Mucosa of stomach (tissue), 1 donor: ENCODE results near the gene EIF4E3.
A peak's percentile ranks its signal among the peaks of the same experiment; 100 is the strongest.

Experiments used
- H3K27me3 ChIP-seq: one replicate; pipeline ENCODE4 v1.7.0; 2013; ENCODE audit warnings: mild to moderate bottlenecking, low read length; ENCODE audit not compliant: control insufficient read depth, insufficient read depth
- H3K36me3 ChIP-seq: one replicate; pipeline ENCODE4 v1.7.0; 2013; ENCODE audit warnings: low read length; ENCODE audit not compliant: control insufficient read depth, insufficient read depth
- H3K4me1 ChIP-seq: one replicate; pipeline ENCODE4 v1.7.0; 2013; ENCODE audit warnings: mild to moderate bottlenecking, low read length; ENCODE audit not compliant: control insufficient read depth, insufficient read depth
- H3K4me3 ChIP-seq: one replicate; pipeline ENCODE4 v1.7.0; 2013; ENCODE audit warnings: low read length
- H3K9ac ChIP-seq: one replicate; pipeline ENCODE4 v1.7.0; 2013; ENCODE audit warnings: mild to moderate bottlenecking, low read length, moderate library complexity
- H3K9me3 ChIP-seq: one replicate; pipeline ENCODE4 v1.7.0; 2013; ENCODE audit warnings: mild to moderate bottlenecking, low read length, moderate library complexity; ENCODE audit not compliant: control insufficient read depth
- donor health status: Pancreatic carcinoma.

EIF4E3 gene

GRCh38 chr3:71721002-71721401, 4.2 kb downstream of the EIF4E3 start:
- Histone ChIP-seq H3K27me3 (no peaks in the 10 kb centered on the region), H3K9ac (no peak overlapping the region), H3K4me3 (no peak overlapping the region), H3K36me3 (no peaks in the 10 kb centered on the region), H3K9me3 (no peaks in the 10 kb centered on the region), H3K4me1 (peaks cover 11% of the 10 kb centered on the region)

GRCh38 chr3:71718072-71718471, 7.1 kb downstream of the EIF4E3 start:
- no peak overlapping the region for H3K9ac ChIP-seq
- no peaks in the 10 kb centered on the region for H3K9me3 ChIP-seq
- H3K36me3 ChIP-seq, result no peaks in the 10 kb centered on the region
- H3K4me1 ChIP-seq, result peaks cover 14% of the 10 kb centered on the region
- H3K4me3 ChIP-seq, result no peak overlapping the region
- no peaks in the 10 kb centered on the region for H3K27me3 ChIP-seq

- H3K9me3 ChIP-seq, result no peaks in the 10 kb centered on the region
- H3K27me3 ChIP-seq, result no peaks in the 10 kb centered on the region
- H3K4me3 ChIP-seq, result no peak overlapping the region
- peaks cover 14% of the 10 kb centered on the region for H3K4me1 ChIP-seq
- no peaks in the 10 kb centered on the region for H3K36me3 ChIP-seq
- no peak overlapping the region for H3K9ac ChIP-seq
Measured at GRCh38 chr3:71714595-71714994, 10.6 kb downstream of the EIF4E3 start.

- no peak overlapping the region for H3K4me3 ChIP-seq
- no peaks in the 10 kb centered on the region for H3K9me3 ChIP-seq
- no peaks in the 10 kb centered on the region for H3K27me3 ChIP-seq
- peaks cover 14% of the 10 kb centered on the region for H3K4me1 ChIP-seq
- H3K36me3 ChIP-seq, result no peaks in the 10 kb centered on the region
- H3K9ac ChIP-seq, result peak overlapping the region; percentile 18
Measured at GRCh38 chr3:71713041-71713440, 12.2 kb downstream of the EIF4E3 start.

- Histone ChIP-seq H3K9ac (no peak overlapping the region), H3K36me3 (no peaks in the 10 kb centered on the region)
Measured at GRCh38 chr3:71710906-71711494, 14.2 kb downstream of the EIF4E3 start.

GRCh38 chr3:71709908-71710511, 15.2 kb downstream of the EIF4E3 start:
- H3K27me3 ChIP-seq, result no peaks in the 10 kb centered on the region
- H3K4me3 ChIP-seq, result no peak overlapping the region
- no peak overlapping the region for H3K9ac ChIP-seq
- no peaks in the 10 kb centered on the region for H3K9me3 ChIP-seq
- H3K4me1 ChIP-seq, result peaks cover under 1% of the 10 kb centered on the region
- no peaks in the 10 kb centered on the region for H3K36me3 ChIP-seq

More at GRCh38 chr3:71710906-71711494, 14.2 kb downstream of the EIF4E3 start:
- no peak overlapping the region for H3K4me3 ChIP-seq
- H3K9me3 ChIP-seq, result no peaks in the 10 kb centered on the region
- H3K4me1 ChIP-seq, result peaks cover 9% of the 10 kb centered on the region
- no peaks in the 10 kb centered on the region for H3K27me3 ChIP-seq

- H3K4me3 ChIP-seq, result no peak overlapping the region
- H3K36me3 ChIP-seq, result no peaks in the 10 kb centered on the region
- no peaks in the 10 kb centered on the region for H3K9me3 ChIP-seq
- no peaks in the 10 kb centered on the region for H3K27me3 ChIP-seq
- no peak overlapping the region for H3K9ac ChIP-seq
- no peaks in the 10 kb centered on the region for H3K4me1 ChIP-seq
Measured at GRCh38 chr3:71708476-71709105, 16.6 kb downstream of the EIF4E3 start.

- Histone ChIP-seq H3K4me1 (no peaks in the 10 kb centered on the region), H3K27me3 (no peaks in the 10 kb centered on the region), H3K9ac (no peak overlapping the region), H3K36me3 (no peaks in the 10 kb centered on the region), H3K9me3 (no peaks in the 10 kb centered on the region), H3K4me3 (no peak overlapping the region)
Measured at GRCh38 chr3:71707595-71707994, 17.6 kb downstream of the EIF4E3 start.

- Histone ChIP-seq H3K9ac (no peak overlapping the region), H3K4me3 (no peak overlapping the region), H3K9me3 (no peaks in the 10 kb centered on the region), H3K27me3 (no peaks in the 10 kb centered on the region), H3K4me1 (no peaks in the 10 kb centered on the region), H3K36me3 (no peaks in the 10 kb centered on the region)
Measured at GRCh38 chr3:71705681-71706080, 19.5 kb downstream of the EIF4E3 start.

GRCh38 chr3:71704915-71705314, 20.3 kb downstream of the EIF4E3 start:
- Histone ChIP-seq H3K4me3 (no peak overlapping the region), H3K36me3 (no peaks in the 10 kb centered on the region), H3K4me1 (no peaks in the 10 kb centered on the region), H3K9ac (no peak overlapping the region), H3K27me3 (no peaks in the 10 kb centered on the region), H3K9me3 (no peaks in the 10 kb centered on the region)

- no peaks in the 10 kb centered on the region for H3K4me1 ChIP-seq
- H3K9ac ChIP-seq, result no peak overlapping the region
Measured at GRCh38 chr3:71703797-71704196, 21.4 kb downstream of the EIF4E3 start.

GRCh38 chr3:71702131-71703024, 22.8 kb downstream of the EIF4E3 start:
- Histone ChIP-seq H3K4me1 (no peaks in the 10 kb centered on the region), H3K36me3 (no peaks in the 10 kb centered on the region), H3K9me3 (no peaks in the 10 kb centered on the region), H3K27me3 (no peaks in the 10 kb centered on the region), H3K4me3 (no peak overlapping the region), H3K9ac (no peak overlapping the region)

More at GRCh38 chr3:71703797-71704196, 21.4 kb downstream of the EIF4E3 start:
- Histone ChIP-seq H3K27me3 (no peaks in the 10 kb centered on the region), H3K9me3 (no peaks in the 10 kb centered on the region), H3K4me3 (no peak overlapping the region), H3K36me3 (no peaks in the 10 kb centered on the region)
